NCI-H446 treated with DMSO at 0.1 percent for 48 hours (cell line): Measurements from ENCODE around the gene SPTBN1.

Source experiments
- DNase-seq: peaks from one replicate; lab custom pipeline; 2025; lab: John Stamatoyannopoulos, UW

Gene SPTBN1

GRCh38 chr2:54553775-54554174 lies 97.6 kb downstream of the SPTBN1 start:
- DNase-seq, result no peak

GRCh38 chr2:54555318-54555837 lies 99.3 kb downstream of the SPTBN1 start:
- no peak for DNase-seq

GRCh38 chr2:54556621-54557121 lies 100.5 kb downstream of the SPTBN1 start:
- no peak for DNase-seq

GRCh38 chr2:54557211-54557600 lies 101.1 kb downstream of the SPTBN1 start:
- DNase-seq, result no peak

- DNase-seq, result no peak
Measured at GRCh38 chr2:54557601-54558187, 101.6 kb downstream of the SPTBN1 start.

- DNase-seq, result no peak
Measured at GRCh38 chr2:54558188-54559005, 102.3 kb downstream of the SPTBN1 start.

GRCh38 chr2:54559006-54559445 lies 102.9 kb downstream of the SPTBN1 start:
- DNase-seq, result no peak

- DNase-seq, result no peak
Measured at GRCh38 chr2:54559593-54560145, 103.5 kb downstream of the SPTBN1 start.

GRCh38 chr2:54560146-54560881 lies 104.2 kb downstream of the SPTBN1 start:
- DNase-seq, result no peak

- DNase-seq, result no peak
Measured at GRCh38 chr2:54561010-54561409, 104.9 kb downstream of the SPTBN1 start.

GRCh38 chr2:54564439-54564838 lies 108.3 kb downstream of the SPTBN1 start:
- no peak for DNase-seq

GRCh38 chr2:54565551-54565950 lies 109.4 kb downstream of the SPTBN1 start:
- no peak for DNase-seq

- no peak for DNase-seq
Measured at GRCh38 chr2:54566896-54567295, 110.8 kb downstream of the SPTBN1 start.

- DNase-seq, result no peak
Measured at GRCh38 chr2:54568876-54569321, 112.8 kb downstream of the SPTBN1 start.

GRCh38 chr2:54569745-54570301 lies 113.7 kb downstream of the SPTBN1 start:
- DNase-seq, result no peak

GRCh38 chr2:54570321-54570855 lies 114.3 kb downstream of the SPTBN1 start:
- DNase-seq, result no peak

GRCh38 chr2:54570925-54571694 lies 115.0 kb downstream of the SPTBN1 start:
- DNase-seq, result no peak

GRCh38 chr2:54572262-54572635 lies 116.1 kb downstream of the SPTBN1 start:
- no peak for DNase-seq

- DNase-seq, result no peak
Measured at GRCh38 chr2:54572636-54573536, 116.8 kb downstream of the SPTBN1 start.

GRCh38 chr2:54573537-54573919 lies 117.4 kb downstream of the SPTBN1 start:
- DNase-seq, result no peak
